PFSK-1 (cell line): ENCODE data around the gene ECEL1.

Experiments used
- FOXP2 ChIP-seq: optimal IDR thresholded peaks from 2 replicates; pipeline ENCODE3; 2011; ENCODE audit warnings: borderline replicate concordance, control low read depth, inconsistent platforms; ENCODE audit not compliant: insufficient read depth; ENCODE audit errors: extremely low read length, extremely low read depth
- POLR2AphosphoS5 ChIP-seq: IDR thresholded peaks from 2 replicates; pipeline ENCODE4 v1.6.1; 2012; ENCODE audit warnings: low read depth, mild to moderate bottlenecking, control low read depth, low read length, moderate library complexity
- REST ChIP-seq, 2 experiments: IDR thresholded peaks; 2 replicates each; pipeline versions ENCODE4 v1.6.1 to v1.8.0; 2011 to 2012; ENCODE audit warnings: low read depth in 2 of 2, low read length in 2 of 2, control low read depth in 1 of 2, inconsistent platforms in 1 of 2, mild to moderate bottlenecking in 1 of 2, moderate library complexity in 1 of 2; ENCODE audit not compliant: insufficient read depth in 1 of 2
- SIN3A ChIP-seq: IDR thresholded peaks from 2 replicates; pipeline ENCODE4 v1.6.1; 2012; ENCODE audit warnings: mild to moderate bottlenecking, low read length, moderate library complexity, borderline replicate concordance; ENCODE audit not compliant: insufficient read depth
- TAF1 ChIP-seq: IDR thresholded peaks from 2 replicates; pipeline ENCODE4 v1.6.1; 2012; ENCODE audit warnings: low read length, control low read depth, borderline replicate concordance; ENCODE audit not compliant: insufficient read depth

Gene ECEL1

GRCh38 chr2:232494542-232494941 is 6.9 kb upstream of the ECEL1 start:
- TF ChIP-seq FOXP2: no peak
- TF ChIP-seq POLR2AphosphoS5: no peak
- TF ChIP-seq REST (IDR thresholded peaks at IDR 0.05; ENCODE audit: insufficient read depth in 1 of 2, low read depth in 2 of 2, low read length in 2 of 2): no peak
- no peak for TF ChIP-seq SIN3A
- TF ChIP-seq TAF1: no peak

- TF ChIP-seq REST (IDR thresholded peaks at IDR 0.05; ENCODE audit: insufficient read depth in 1 of 2, low read depth in 2 of 2, low read length in 2 of 2) (no peak), SIN3A (no peak), FOXP2 (no peak), POLR2AphosphoS5 (no peak), TAF1 (no peak)
These were observed 6.3 kb upstream of the ECEL1 start for GRCh38 chr2:232493701-232494474.

- no peak for TF ChIP-seq TAF1
- no peak for TF ChIP-seq FOXP2
- TF ChIP-seq SIN3A: no peak
- no peak for TF ChIP-seq POLR2AphosphoS5
These were observed 5.5 kb upstream of the ECEL1 start for GRCh38 chr2:232492963-232493700.

- no peak for TF ChIP-seq SIN3A
- TF ChIP-seq POLR2AphosphoS5: no peak
These were observed 4.7 kb upstream of the ECEL1 start for GRCh38 chr2:232492236-232492848.

GRCh38 chr2:232491139-232491780 is 3.6 kb upstream of the ECEL1 start:
- TF ChIP-seq SIN3A (no peak), POLR2AphosphoS5 (no peak)

- TF ChIP-seq REST (IDR thresholded peaks at IDR 0.05; ENCODE audit: insufficient read depth in 1 of 2, low read depth in 2 of 2, low read length in 2 of 2): no peak
- TF ChIP-seq POLR2AphosphoS5: no peak
- TF ChIP-seq SIN3A: no peak
- TF ChIP-seq TAF1: no peak
- no peak for TF ChIP-seq FOXP2
These were observed 2.8 kb upstream of the ECEL1 start for GRCh38 chr2:232490221-232491138.
